Posterior cingulate gyrus (tissue), 11 donors: ENCODE results near the gene FCF1.
"Not testable (repeated sequence)": the region's sequence is repeated elsewhere in the genome, so short reads cannot be mapped to it uniquely, and the experiment has no call there.

Experiments used
- DNase-seq, 10 donors: peaks; one replicate each; pipeline versions ENCODE4 v3.0.0 to v3.0.0-alpha.2; 2020 to 2021; ENCODE audit warnings: mixed read lengths in 3 of 10
- intact Hi-C: fragments of 100-400 bp; cut with DNase I; formaldehyde crosslinking; loops from one replicate; pipeline ENCODE4 v1.15.1; 2023

Gene FCF1

GRCh38 chr14:74697976-74698375 lies 15.0 kb upstream of the FCF1 start:
- intact Hi-C loops: no loop called here
- no peak for DNase-seq

- no peak for DNase-seq
- intact Hi-C loops: no loop called here
Observed at GRCh38 chr14:74698465-74698864, 14.5 kb upstream of the FCF1 start.

DNA sequence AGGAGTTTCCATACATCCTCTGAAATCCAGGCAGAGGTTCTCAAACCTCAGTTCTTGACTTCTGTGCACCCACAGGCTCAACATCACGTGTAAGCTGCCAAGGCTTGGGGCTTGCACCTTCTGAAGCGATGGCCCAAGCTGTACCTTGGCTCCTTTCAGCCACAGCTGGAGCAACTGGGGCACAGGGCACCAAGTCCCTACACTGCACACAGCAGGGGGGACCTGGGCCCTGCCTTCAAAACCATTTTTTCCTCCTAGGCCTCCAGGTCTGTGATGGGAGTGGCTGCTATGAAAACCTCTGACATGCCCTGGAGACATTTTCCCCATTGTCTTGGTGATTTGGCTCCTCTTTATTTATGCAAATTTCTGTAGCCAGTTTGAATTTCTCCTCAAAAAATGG lies 10.7 kb upstream of the FCF1 start:
- intact Hi-C loops: no loop called here
- DNase-seq: no peak

DNA sequence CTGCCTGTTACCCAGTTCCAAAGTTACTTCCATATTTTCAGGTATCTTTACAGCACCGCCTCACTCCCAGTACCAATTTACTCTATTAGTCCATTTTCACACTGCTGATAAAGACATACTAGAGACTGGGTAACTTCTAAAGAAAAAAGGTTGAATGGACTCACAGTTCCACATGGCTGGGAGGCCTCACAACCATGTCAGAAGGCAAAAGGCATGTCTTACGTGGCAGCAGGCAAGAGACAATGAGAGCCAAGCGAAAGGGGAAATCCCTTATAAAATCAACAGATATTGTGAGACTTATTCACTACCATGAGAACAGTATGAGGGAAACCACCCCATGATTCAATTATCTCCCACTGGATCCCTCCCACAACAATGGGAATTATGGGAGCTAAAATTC lies 9.9 kb upstream of the FCF1 start:
- DNase-seq: no peak
- intact Hi-C loops: no loop called here

DNA sequence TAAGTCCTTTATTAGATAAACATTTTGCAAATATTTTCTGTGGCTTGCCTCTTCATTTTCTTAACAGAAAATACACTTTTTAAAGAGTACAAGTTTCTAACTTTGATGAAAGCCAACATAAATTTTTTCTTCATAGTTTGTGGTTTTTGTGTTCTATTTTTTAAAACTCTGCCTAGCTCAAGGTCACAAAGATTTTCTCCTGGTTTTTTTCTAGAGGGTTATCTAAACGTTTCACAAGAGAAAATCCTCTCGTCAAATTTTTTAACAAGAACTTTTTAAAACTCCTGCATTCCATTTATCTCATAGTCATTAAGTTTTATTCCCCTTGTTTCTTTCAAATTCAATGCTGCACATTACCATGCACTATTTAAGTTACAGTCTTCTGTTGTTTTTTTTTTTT lies 8.3 kb upstream of the FCF1 start:
- intact Hi-C loops: no loop called here
- no peak for DNase-seq

GRCh38 chr14:74705613-74706500 lies 7.1 kb upstream of the FCF1 start:
- intact Hi-C loops: no loop called here
- DNase-seq: no peak

DNA sequence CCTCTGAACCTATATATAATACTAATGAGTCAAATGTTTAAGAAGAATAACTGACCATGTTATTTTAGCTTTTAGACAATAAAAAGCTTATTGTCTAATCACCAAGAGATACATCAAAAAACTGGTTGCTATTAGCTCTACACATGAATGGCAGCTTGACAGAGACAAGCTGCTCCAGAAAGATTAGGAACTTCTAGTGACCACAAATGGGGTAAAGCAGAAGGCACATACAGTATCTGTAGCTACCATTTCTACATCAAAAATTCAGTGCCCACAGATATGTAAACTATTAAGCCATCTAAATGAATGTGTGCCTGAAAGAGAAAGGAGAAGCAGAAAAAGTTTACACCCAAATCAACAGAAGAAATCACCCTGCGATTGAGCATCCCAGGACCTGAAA lies 2.5 kb upstream of the FCF1 start:
- DNase-seq: no peak
- intact Hi-C loops: loop anchor here (5.0 kb wide), 1 partner anchor 52 kb away; the partner anchor contains the start of gene YLPM1

- DNase-seq: no peak
- intact Hi-C loops: loop anchor here (5.0 kb wide), 1 partner anchor 51 kb away; the partner anchor contains the start of gene YLPM1
Observed at GRCh38 chr14:74711651-74712050, 1.3 kb upstream of the FCF1 start.

DNA sequence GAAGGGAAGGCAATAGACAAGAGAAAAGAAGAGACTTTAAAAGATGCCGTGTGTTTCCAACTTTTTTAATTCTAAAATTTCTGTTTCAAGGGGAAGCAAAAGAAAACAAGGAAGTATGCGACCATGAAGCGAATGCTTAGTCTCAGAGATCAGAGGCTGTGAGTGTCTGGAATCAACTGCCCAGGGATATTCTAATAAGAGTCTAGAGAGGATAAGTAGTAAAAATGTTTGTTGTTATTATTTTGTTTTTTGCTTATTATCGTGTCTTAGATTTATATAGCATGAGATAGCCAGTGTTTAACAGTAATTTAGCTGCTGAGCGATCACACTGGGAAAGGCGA lies 421 bp downstream of the FCF1 start:
- intact Hi-C loops: loop anchor here (5.0 kb wide), 1 partner anchor 49 kb away; the partner anchor contains the start of gene YLPM1

GRCh38 chr14:74720526-74720925 lies 7.6 kb downstream of the FCF1 start:
- intact Hi-C loops: no loop called here
- DNase-seq: no peak

More for the DNA sequence above, 421 bp downstream of the FCF1 start:
- DNase-seq: no peak

- no peak for DNase-seq
- intact Hi-C loops: no loop called here
Observed at GRCh38 chr14:74723134-74723533, 10.2 kb downstream of the FCF1 start.

DNA sequence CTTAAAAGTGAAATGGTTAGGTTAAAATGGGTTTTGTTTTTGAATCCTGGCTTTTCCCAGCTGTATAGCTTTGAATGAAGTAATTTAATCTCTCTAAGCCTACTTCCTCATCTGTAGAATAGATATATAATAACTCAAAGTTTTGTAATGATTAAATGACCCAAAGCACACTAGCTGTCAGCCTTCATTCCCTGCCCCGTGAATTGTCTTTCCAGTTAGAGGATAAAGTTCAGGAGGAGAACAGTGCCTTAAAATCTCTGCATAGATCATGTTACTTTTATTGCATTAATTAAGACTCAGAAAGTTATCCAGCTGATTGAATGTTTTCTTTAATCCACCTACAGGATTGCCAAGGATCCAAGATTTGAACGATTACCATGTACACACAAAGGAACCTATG lies 19.4 kb downstream of the FCF1 start:
- intact Hi-C loops: no loop called here
- no peak for DNase-seq

DNA sequence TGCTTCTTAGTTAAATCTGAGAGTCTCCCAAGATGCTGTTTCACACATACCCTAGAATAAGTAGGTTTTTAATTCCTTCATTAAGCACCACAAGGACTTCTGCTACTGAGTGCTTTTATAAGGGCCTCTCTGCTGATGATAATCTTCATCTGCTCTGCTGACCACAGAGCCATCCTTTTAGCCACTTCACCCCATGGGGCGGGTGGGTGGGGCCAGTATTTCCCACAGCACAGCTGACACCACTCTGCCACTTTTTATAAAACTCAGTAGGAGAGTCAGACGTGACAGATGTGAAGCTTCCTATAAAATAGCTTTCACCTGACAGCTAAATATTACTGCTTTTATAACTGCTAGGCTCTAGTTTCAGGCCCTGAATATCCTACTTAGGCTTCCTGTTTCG lies 20.3 kb downstream of the FCF1 start:
- intact Hi-C loops: no loop called here
- DNase-seq: no peak

- intact Hi-C loops: no loop called here
Observed at GRCh38 chr14:74735125-74735524, 22.2 kb downstream of the FCF1 start.

DNA sequence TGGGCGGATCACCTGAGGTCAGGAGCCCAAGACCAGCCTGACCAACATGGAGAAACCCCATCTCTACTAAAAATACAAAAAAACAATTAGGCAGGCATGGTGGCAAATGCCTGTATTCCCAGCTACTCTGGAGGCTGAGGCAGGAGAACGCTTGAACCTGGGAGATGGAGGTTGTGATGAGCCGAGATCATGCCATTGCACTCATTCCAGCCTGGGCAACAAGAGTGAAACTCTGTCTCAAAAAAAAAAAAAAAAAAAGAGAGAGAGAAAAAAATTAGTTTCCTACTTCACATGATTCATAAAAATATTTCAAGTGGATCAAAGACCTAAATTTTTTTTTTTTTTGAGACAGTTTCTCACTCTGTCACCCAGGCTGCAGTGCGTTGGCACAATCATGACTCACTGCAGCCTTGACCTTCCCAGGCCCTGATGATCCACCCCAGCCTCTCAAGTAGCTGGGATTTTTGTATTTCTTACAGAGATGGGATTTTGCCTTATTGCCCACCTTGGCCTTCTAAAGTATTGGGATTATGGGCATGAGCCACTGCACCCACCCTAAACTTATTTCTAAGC lies 24.9 kb downstream of the FCF1 start:
- intact Hi-C loops: no loop called here

More at GRCh38 chr14:74735125-74735524, 22.2 kb downstream of the FCF1 start:
- no peak for DNase-seq

GRCh38 chr14:74739293-74740030 lies 26.5 kb downstream of the FCF1 start:
- intact Hi-C loops: no loop called here
- DNase-seq: no peak

More for the DNA sequence above, 24.9 kb downstream of the FCF1 start:
- DNase-seq: no peak

DNA sequence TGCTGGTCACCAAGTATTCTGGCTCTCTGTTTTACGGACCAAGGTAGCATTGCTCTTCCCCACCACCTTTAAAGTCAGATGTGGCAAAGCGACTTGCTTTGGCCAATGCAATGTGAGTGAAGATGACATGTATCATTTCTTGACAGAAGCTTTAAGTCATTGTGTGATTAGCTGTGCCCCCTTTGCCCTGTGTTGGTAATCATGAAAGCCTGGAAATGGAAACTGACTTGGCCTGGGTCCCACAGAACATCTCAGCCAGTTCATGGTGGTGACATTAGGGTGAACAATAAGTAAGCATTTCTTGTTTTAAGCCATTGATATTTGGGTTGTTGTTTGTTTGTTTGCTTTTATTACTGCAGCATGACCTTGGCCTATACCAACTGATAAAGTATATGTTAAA lies 34.3 kb downstream of the FCF1 start:
- intact Hi-C loops: no loop called here
- no peak for DNase-seq

DNA sequence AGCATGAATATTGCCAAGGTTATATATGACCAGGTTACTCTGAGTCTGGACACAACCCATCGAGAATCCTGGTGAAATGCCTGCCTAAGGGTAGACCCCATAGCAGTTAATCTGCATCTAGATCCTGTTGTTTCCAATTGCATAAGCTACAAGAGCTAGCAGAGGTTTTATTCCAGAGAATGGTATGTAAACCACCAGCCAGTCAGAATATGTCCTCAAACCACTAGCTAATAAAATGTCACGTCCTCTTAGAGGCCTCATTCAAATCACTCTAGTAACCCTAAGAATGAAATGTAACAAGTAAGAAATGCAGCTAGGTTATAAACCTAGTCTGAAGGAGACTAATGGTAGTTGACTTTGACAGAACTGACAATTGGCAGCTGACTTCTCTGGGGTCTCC lies 41.2 kb downstream of the FCF1 start:
- no peak for DNase-seq
- intact Hi-C loops: no loop called here

DNA sequence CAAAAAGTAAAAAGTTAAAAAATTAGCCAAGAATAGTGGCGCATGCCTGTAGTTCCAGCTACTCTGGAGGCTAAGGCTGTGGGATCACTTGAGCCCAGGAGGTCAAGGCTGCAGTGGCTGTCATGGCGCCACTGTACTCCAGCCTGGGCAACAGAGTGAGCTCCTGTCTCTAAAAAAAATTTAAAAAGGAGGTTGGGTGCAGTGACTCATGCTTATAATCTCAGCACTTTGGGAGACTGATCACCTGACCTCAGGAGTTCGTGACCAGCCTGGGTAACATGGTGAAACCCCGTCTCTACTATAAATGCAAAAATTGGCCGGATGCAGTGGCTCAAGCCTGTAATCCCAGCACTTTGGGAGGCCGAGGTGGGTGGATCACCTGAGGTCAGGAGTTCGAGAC lies 42.0 kb downstream of the FCF1 start:
- intact Hi-C loops: no loop called here
- no peak for DNase-seq

GRCh38 chr14:74756326-74756725 lies 43.4 kb downstream of the FCF1 start:
- intact Hi-C loops: no loop called here
- no peak for DNase-seq

DNA sequence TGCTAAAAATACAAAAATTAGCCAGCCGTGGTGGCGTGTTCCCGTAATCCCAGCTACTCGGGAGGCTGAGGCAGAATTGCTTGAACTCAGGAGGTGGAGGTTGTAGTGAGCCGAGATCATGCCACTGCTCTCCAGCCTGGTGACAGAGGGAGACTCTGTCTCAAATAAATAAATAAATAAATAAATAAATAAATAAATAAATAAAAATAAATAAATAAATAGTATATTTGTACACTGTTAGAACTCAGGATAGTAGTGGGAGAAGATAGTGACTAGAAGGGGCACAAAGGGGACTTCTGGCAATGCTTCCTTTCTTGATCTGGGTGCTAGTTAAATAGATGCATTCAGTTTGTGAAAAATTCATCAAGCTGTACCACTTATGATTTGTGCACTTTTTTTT lies 45.6 kb downstream of the FCF1 start:
- intact Hi-C loops: not testable (repeated sequence)

More for the DNA sequence above, 45.6 kb downstream of the FCF1 start:
- DNase-seq: not testable (repeated sequence)
